Left renal cortex interstitium (tissue), 4 donors: Measurements from ENCODE around the gene PHC2. TPM values are rescaled to one million over a fixed set of nuclear protein-coding genes. Genes with fewer than 3 reads are reported as not detected.

Experiments
- DNase-seq, 4 donors: peaks; one replicate each; pipeline ENCODE4 v3.0.0-alpha.2; 2013; ENCODE audit warnings: low read depth in 4 of 4, low spot score in 2 of 4, missing footprints in 1 of 4
- polyA plus RNA-seq, 4 donors: library from polyadenylated mRNA; unstranded; fragments of 120-200 nt; gene quantifications; one replicate each; pipeline ENCODE4 v1.2.1, GENCODE V29; 2013; ENCODE audit not compliant: insufficient read length in 4 of 4

PHC2 gene
- polyA plus RNA-seq, 4 donors, result 93.9 to 130 (median 117) TPM

GRCh38 chr1:33335020-33335419 is 95.9 kb downstream of the PHC2 start:
- no peak for DNase-seq

GRCh38 chr1:33334081-33334552 is 96.8 kb downstream of the PHC2 start:
- no peak for DNase-seq

GRCh38 chr1:33332881-33333280 is 98.0 kb downstream of the PHC2 start:
- no peak for DNase-seq

DNA sequence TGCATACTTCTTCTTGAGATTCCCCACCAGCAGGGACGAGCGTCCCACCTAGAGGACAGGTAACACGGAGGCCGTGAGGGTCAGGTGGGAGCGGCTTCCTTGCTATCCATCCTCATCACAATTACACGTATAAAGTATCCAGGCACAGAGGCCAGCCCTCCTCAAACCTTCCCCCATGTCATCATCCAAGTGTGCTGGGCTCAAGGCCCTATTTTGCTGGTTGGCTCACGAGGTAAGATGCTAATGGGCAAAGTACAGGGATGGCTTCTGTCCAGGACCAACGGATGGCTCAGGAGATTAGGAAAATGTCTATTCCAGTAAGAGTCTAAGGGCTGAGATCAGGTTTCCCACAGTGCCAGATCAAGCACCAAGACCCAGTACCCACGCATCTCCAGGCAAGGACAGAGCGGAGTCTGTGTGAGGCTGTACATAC is 98.5 kb downstream of the PHC2 start:
- DNase-seq, result no peak

DNA sequence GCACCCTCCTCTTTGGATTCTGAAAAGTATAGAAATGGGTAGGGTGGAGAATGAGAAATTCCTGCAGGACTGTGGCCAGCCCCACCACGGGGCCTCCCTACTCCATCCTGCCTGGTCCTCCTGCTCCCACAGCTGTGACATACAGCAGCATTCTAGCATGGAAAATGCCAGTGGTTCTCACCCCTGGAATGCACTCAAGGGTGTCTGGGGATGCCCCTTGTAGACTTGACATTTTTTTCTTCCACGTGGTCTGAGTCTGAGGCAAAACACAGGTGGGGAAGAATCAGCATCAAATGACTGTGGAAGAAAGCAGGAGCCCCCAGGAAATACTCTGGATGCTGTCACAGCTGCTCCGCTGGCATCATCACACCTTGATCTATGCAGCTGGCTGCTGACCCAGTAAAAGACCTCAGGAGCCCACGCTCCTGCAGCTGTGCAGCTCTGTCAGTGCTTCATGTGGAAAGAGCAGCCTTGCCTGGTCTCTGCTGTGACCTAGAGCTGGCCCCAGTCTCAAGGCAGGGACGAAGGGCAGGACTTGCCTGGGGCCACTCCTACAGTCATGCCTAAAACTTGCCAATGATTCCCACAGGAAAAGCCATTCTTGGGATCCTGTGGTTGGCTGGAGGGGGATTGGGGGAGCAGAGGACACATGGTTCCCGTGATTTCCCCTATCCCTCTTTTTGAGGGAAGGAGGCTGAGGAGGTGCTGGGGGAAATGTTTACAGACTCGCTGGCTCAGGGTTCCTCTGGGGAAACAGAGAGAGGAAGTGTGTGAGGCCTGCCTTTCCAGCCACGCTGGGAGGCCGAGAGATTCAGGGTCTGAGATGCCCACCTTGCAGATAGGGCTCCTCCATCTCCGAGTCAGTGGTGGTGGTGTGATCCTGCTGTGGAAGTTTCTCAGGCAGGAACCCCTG is 99.2 kb downstream of the PHC2 start:
- DNase-seq, result no peak

GRCh38 chr1:33330906-33331305 is 100.0 kb downstream of the PHC2 start:
- no peak for DNase-seq

DNA sequence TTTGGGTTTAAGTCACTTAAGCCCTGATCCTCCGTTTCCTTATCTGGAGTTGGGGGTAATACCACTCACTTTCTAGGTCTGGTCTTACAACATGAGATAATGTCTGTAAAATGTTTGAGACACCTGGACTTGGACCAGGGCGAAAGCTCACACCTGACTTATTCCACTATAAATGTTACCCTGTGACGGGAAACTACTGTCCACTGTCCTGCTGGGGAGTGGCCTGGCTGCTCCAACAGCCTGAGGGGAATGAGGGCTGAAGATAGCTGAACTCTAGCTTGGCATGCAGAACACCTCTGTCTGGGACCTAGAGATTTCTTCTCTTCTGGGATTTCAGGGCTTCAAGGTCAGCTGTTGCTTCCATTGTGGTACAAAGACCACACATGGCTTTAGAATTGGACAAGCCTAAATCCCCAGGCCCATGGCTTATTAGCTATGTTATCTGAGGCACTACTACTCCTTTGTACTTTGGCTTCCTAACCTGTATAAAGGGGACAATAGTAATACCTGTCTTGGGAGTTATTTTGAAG is 100.5 kb downstream of the PHC2 start:
- DNase-seq, result no peak

GRCh38 chr1:33329600-33330305 is 101.1 kb downstream of the PHC2 start:
- no peak for DNase-seq

DNA sequence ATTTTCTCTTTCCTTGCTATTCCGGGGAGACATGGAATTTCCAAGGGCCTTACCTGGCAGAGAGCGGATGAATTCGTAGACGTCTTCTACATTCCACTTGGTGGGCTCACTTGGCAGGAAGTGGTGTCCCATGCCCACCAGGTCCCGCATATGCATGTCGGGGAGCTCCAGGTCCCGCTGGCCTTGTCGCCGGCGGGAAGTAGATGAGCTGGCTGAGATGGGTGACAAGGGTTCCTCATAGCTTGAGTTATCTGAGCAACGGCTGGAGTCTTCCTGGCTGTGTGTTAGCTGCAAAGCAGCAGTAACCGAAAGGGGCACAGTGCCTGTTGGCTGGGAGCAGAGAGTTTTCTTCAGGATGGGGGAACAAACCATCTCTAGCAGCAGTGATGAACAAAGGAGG is 102.1 kb downstream of the PHC2 start:
- DNase-seq, result no peak

GRCh38 chr1:33327587-33328325 is 103.1 kb downstream of the PHC2 start:
- DNase-seq, result no peak

- DNase-seq, result no peak
These were observed 104.1 kb downstream of the PHC2 start for GRCh38 chr1:33326785-33327184.

- DNase-seq, result no peak
These were observed 106.0 kb downstream of the PHC2 start for GRCh38 chr1:33324677-33325575.

GRCh38 chr1:33323663-33324477 is 107.0 kb downstream of the PHC2 start:
- no peak for DNase-seq

DNA sequence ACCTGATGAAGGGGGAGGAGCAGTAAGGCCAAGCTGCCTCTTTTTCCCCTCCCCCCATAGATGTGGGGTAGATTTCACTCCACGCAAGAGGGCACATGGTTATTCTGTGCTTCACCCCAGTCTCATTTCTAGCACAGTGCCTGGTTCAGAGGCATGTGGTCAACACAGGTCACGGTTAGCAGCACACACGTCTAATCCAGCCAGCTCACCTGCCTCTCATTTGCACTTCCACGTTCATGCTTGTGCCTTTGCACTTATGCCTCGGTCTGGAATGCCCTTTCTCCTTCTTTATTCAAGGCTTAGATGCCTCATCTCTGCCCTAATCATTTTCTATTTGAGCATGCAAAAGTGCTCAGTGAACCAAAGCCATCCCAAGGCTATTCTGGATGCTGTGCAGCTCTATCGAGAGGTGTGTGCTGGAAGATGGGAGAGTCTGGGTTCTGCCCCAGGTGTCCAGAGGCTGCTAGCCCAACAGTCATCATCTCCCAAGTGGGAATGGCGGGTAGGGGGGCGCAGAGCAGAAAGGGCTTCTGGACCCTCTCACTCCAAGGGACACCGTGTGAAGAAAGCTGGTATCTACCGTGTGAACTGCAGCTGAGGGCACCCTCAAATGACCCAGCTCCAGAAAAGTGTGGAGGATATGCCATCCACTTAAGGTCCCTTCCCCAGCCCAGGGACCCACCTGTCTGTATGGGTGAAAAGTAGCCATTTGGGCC is 107.9 kb downstream of the PHC2 start:
- no peak for DNase-seq

- DNase-seq, result no peak
These were observed 108.8 kb downstream of the PHC2 start for GRCh38 chr1:33322109-33322508.

DNA sequence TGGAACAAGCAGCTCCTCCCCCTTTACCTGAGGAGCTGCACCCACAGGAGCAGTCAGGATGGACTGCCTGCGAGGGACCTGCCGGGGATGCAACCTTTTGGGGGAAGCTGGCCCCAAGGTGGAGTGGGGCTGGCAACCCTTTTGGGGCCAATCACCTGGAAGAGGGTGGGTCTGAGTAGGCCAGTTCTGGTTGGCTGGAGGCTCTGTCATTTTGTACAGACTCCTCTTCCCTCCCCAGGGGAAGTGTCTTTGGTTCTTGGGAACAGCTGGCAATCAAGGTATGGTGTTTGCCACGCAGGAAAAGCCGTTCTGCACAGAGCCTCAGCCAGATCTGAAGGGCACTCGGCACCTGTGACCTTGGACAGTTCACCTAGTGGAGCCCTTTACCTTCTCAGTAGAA is 109.7 kb downstream of the PHC2 start:
- DNase-seq, result no peak

GRCh38 chr1:33320619-33321165 is 110.2 kb downstream of the PHC2 start, which contains the start of gene A3GALT2:
A3GALT2 (minus strand) TSS chr1:33321098; CDS start chr1:33321098, 0 bp downstream.
- DNase-seq, result no peak
